Colonic mucosa (tissue), 4 donors: Measurements from ENCODE around the gene P4HB. TPM values are rescaled to one million over a fixed set of nuclear protein-coding genes. Genes with fewer than 3 reads are reported as not detected.

ENCODE experiments used
- DNase-seq: peaks from one replicate; pipeline ENCODE4 v3.0.0-alpha.2; 2020
- H3K27ac ChIP-seq: fragments of 200-600 bp; one replicate; pipeline ENCODE4 v1.8.0; 2021
- H3K27me3 ChIP-seq: fragments of 200-600 bp; one replicate; pipeline ENCODE4 v1.8.0; 2021
- H3K36me3 ChIP-seq: fragments of 200-600 bp; one replicate; pipeline ENCODE4 v1.8.0; 2021
- H3K4me1 ChIP-seq: fragments of 200-600 bp; one replicate; pipeline ENCODE4 v1.8.0; 2021; ENCODE audit warnings: mild to moderate bottlenecking
- H3K4me3 ChIP-seq: fragments of 200-600 bp; one replicate; pipeline ENCODE4 v1.8.0; 2021
- H3K9ac ChIP-seq, 2 donors: one replicate each; pipeline ENCODE4 v1.7.0; 2013; ENCODE audit warnings: control low read depth in 2 of 2, low read depth in 2 of 2, low read length in 2 of 2
- H3K9me3 ChIP-seq: fragments of 200-600 bp; one replicate; pipeline ENCODE4 v1.8.0; 2021
- intact Hi-C: fragments of 100-400 bp; cut with DNase I; formaldehyde crosslinking; loops from one replicate; pipeline ENCODE4 v1.14.1; 2022
- total RNA-seq, 2 donors: library from RNA; stranded (reverse); fragmentation: NEBNext Ultra II Directional in 1 of 2; extraction: Animal tissue kit (Norgen Biotek cat#: 25700) in 1 of 2; gene quantifications; one replicate each; pipeline ENCODE4 v1.2.1, GENCODE V29; 2021
- TF ChIP-seq, protein P1 (sequence below): fragments of 200-600 bp; IDR thresholded peaks from one replicate; pipeline ENCODE4 v1.8.0; 2022; ENCODE audit warnings: antibody characterized with exemption, mild to moderate bottlenecking
- donor health status: healthy.
- donor health status: DM: no; HTN: no; CAD: no.
- donor health status: DM: no; HTN: no; CAD: no.

Gene P4HB
- total RNA-seq, 2 donors from 2014 or later = 719 to 1,051 TPM

DNA sequence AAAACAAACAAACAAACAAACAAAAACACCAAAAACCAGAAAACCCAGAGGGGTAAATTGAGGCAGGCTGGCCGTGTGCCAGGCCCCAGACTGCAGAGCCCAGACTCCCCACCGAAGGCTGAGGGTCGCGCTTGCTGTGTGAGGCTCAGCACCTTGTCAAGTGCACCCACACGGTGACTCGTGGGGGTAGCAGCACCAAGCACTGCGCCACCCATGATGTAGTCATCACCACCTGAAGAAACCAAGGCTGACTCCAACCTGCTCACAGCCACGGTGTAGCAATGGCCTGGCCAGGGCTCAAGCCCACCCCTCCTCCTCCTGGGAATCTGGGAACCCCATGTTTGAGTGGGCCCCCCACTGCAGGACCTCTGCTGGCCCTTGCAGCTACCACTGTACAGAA lies 39.2 kb downstream of the P4HB start:
- Histone ChIP-seq H3K36me3 (no peaks in the 10 kb centered on the region), H3K27ac (peak overlapping the region; percentile 76), H3K4me1 (peaks cover 14% of the 10 kb centered on the region), H3K4me3 (no peak overlapping the region), H3K27me3 (no peaks in the 10 kb centered on the region), H3K9ac (peak overlapping the region; percentile 50 to 66), H3K9me3 (no peaks in the 10 kb centered on the region)
- intact Hi-C loops = no loop called here
- TF ChIP-seq, protein P1, sequence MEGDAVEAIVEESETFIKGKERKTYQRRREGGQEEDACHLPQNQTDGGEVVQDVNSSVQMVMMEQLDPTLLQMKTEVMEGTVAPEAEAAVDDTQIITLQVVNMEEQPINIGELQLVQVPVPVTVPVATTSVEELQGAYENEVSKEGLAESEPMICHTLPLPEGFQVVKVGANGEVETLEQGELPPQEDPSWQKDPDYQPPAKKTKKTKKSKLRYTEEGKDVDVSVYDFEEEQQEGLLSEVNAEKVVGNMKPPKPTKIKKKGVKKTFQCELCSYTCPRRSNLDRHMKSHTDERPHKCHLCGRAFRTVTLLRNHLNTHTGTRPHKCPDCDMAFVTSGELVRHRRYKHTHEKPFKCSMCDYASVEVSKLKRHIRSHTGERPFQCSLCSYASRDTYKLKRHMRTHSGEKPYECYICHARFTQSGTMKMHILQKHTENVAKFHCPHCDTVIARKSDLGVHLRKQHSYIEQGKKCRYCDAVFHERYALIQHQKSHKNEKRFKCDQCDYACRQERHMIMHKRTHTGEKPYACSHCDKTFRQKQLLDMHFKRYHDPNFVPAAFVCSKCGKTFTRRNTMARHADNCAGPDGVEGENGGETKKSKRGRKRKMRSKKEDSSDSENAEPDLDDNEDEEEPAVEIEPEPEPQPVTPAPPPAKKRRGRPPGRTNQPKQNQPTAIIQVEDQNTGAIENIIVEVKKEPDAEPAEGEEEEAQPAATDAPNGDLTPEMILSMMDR = no peak
- no peak for DNase-seq

DNA sequence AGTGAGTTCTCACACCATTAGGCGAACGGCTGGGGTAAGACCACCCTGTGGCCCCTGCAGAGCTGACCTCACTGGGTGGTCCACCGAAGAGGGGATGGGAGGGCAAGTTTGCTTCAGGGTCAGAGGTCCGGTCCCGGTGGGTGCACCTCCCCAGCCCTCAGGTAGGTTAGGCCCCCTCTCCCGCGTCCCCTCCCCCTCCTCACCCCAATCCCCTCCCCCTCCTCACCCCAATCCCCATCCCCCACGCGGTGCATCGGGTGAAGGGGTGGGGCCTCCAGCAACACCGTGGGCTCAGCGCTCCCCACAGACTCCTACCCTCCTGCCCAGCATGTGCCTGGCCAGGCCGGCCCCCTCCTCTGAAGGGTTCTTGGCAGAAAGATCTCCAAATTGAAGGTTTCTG lies 40.6 kb downstream of the P4HB start:
- no peaks in the 10 kb centered on the region for H3K9me3 ChIP-seq
- no peaks in the 10 kb centered on the region for H3K36me3 ChIP-seq
- DNase-seq = no peak
- H3K9ac ChIP-seq = no peak overlapping the region
- peaks cover 18% of the 10 kb centered on the region for H3K4me1 ChIP-seq
- H3K27me3 ChIP-seq = no peaks in the 10 kb centered on the region
- H3K27ac ChIP-seq = no peak overlapping the region
- TF ChIP-seq, protein P1 = no peak
- intact Hi-C loops = no loop called here
- H3K4me3 ChIP-seq = no peak overlapping the region

DNA sequence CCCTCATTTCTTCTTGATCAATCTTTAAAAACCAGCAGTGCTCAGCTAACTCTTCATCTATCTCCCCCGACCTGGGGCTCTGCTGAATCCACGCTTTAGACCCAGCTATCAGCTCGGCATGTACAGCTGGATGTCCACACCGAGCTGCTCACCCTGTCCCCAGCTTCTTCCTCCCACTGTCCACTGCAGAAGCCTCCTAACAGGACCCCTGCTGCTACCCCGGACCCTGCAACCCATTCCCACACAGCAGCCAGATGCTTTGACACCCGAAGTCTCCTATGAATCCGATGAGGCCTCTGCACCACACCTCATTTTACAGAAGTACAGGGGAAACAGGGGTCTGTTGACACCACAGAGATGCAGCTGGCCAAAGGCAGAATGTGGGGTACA lies 42.6 kb downstream of the P4HB start:
- H3K4me3 ChIP-seq = no peak overlapping the region
- no peaks in the 10 kb centered on the region for H3K9me3 ChIP-seq
- H3K36me3 ChIP-seq = no peaks in the 10 kb centered on the region
- TF ChIP-seq, protein P1 = no peak
- H3K4me1 ChIP-seq = peaks cover 18% of the 10 kb centered on the region
- H3K27ac ChIP-seq = no peak overlapping the region
- intact Hi-C loops = no loop called here
- DNase-seq = no peak
- no peak overlapping the region for H3K9ac ChIP-seq
- H3K27me3 ChIP-seq = no peaks in the 10 kb centered on the region

DNA sequence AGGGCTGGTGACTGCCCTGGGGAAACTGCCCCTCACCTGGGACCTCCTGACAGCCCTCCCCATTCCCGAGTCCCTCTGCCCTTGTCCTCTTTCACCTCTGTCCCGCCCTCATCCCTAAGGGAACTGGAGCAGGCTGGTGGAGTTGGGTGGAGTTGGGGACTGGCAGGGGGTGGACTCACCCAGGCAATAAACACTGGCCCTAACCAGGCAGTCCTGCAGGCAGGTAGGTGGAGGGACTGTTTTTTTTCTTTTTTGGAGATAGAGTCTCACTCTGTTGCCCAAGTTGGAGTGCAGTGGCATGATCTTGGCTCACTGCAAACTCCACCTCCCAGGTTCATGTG lies 44.7 kb downstream of the P4HB start:
- Histone ChIP-seq H3K4me1 (peaks cover 4% of the 10 kb centered on the region), H3K27me3 (no peaks in the 10 kb centered on the region), H3K9me3 (no peaks in the 10 kb centered on the region), H3K9ac (peak overlapping the region in 1 of 2 donors; percentile 36), H3K4me3 (no peak overlapping the region), H3K36me3 (no peaks in the 10 kb centered on the region), H3K27ac (no peak overlapping the region)
- TF ChIP-seq, protein P1 = no peak
- peak; percentile 81 for DNase-seq
- intact Hi-C loops = no loop called here

DNA sequence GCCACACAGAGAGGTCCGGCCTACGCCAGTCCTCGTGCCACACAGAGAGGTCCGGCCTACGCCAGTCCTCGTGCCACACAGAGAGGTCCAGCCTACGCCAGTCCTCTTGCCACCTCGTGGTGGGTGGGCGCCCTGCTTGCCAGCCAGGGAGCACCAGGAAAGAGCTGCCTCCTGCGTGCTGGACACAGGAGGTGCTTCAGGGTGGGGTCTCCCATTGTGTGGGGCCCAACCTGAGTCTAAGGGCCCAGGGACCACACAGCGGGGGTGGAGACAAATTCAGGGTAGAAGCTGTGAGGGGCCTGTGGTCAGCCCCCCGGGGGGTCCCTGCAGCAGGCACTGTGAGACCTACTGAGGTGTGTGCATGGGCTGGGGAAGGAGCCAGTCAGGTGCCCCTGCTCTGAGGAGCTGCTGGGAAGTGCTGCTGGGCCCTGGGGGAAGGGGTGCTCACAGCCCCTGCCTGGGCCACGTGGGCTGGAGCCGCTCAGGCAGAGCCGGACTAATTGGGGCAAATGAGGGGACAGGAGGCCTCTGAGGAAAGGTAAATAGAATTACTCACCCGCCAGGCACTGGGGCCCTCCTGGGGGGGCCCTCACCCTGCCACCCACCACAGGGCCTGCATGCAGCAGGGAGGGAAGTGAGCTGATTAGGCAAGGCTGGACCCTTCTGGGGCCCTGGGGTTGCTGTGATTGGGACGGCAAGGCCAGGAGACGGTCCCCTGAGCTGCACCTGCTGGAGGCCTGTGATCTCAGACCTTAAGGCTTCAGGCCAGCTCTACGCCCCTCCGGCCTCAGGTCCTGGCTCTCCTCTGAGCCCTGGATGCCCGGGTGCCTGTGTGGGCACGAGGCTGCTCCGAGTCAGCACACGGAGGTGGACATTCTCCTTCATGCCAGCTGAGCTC lies 45.3 kb downstream of the P4HB start:
- Histone ChIP-seq H3K9ac (peak overlapping the region in 1 of 2 donors; percentile 36), H3K4me1 (peaks cover 4% of the 10 kb centered on the region), H3K27ac (no peak overlapping the region), H3K27me3 (no peaks in the 10 kb centered on the region), H3K4me3 (no peak overlapping the region), H3K9me3 (no peaks in the 10 kb centered on the region), H3K36me3 (no peaks in the 10 kb centered on the region)
- TF ChIP-seq, protein P1 = no peak
- DNase-seq = no peak
- intact Hi-C loops = no loop called here
